HepG2 (cell line): ENCODE measurements around the gene RPL3. TPM values are rescaled to one million over a fixed set of nuclear protein-coding genes. Genes with fewer than 3 reads are reported as not detected.

Experiments
- AKAP8 ChIP-seq: sonication (generic); formaldehyde crosslinking; IDR thresholded peaks from 2 replicates; pipeline ENCODE4 v1.5.1; 2020; ENCODE audit warnings: mild to moderate bottlenecking, missing genetic modification reagents
- ATF7-NPFF ChIP-seq: sonication (generic); formaldehyde crosslinking; IDR thresholded peaks from 2 replicates; pipeline ENCODE4 v1.8.1; 2023; ENCODE audit warnings: mild to moderate bottlenecking, low read depth, missing genetic modification reagents, moderate library complexity
- CEBPB ChIP-seq: IDR thresholded peaks from 2 replicates; pipeline ENCODE4 v1.6.1; 2011; ENCODE audit warnings: low read depth, low read length, improper control_type of control experiment, borderline replicate concordance
- E2F2 ChIP-seq: sonication (generic); formaldehyde crosslinking; IDR thresholded peaks from 2 replicates; pipeline ENCODE4 v1.4.0; 2020; ENCODE audit warnings: missing genetic modification reagents, borderline replicate concordance
- FOXM1 ChIP-seq: sonication (generic); formaldehyde crosslinking; IDR thresholded peaks from 2 replicates; pipeline ENCODE4 v1.5.0; 2020; ENCODE audit warnings: missing genetic modification reagents
- FUBP1 ChIP-seq: sonication (generic); formaldehyde crosslinking; IDR thresholded peaks from 2 replicates; pipeline ENCODE4 v1.5.1; 2020; ENCODE audit warnings: missing genetic modification reagents, mild to moderate bottlenecking, borderline replicate concordance
- GATA4 ChIP-seq: sonication (generic); IDR thresholded peaks from 2 replicates; pipeline ENCODE4 v1.6.1; 2016; ENCODE audit warnings: antibody characterized with exemption, low read depth, borderline replicate concordance
- GPBP1L1 ChIP-seq: sonication (generic); formaldehyde crosslinking; IDR thresholded peaks from 2 replicates; pipeline ENCODE4 v1.5.0; 2020; ENCODE audit warnings: mild to moderate bottlenecking, missing genetic modification reagents
- MAX ChIP-seq: IDR thresholded peaks from 2 replicates; pipeline ENCODE4 v1.6.1; 2012; ENCODE audit warnings: inconsistent platforms
- MYNN ChIP-seq: sonication (generic); formaldehyde crosslinking; IDR thresholded peaks from 2 replicates; pipeline ENCODE4 v1.4.0; 2020; ENCODE audit warnings: mild to moderate bottlenecking, low read depth, missing genetic modification reagents
- NBN ChIP-seq: fragments of 450-650 bp; conservative IDR thresholded peaks from 2 replicates; pipeline ENCODE4 v1.6.1; 2017
- PAWR ChIP-seq: sonication (generic); formaldehyde crosslinking; IDR thresholded peaks from 2 replicates; pipeline ENCODE4 v1.4.0; 2020; ENCODE audit warnings: missing genetic modification reagents, mild to moderate bottlenecking, borderline replicate concordance
- RXRB ChIP-seq: IDR thresholded peaks from 2 replicates; pipeline ENCODE4 v1.6.1; 2016; ENCODE audit warnings: borderline replicate concordance, missing genetic modification reagents, missing compliant biosample characterization
- SCMH1 ChIP-seq: sonication (generic); formaldehyde crosslinking; IDR thresholded peaks from 2 replicates; pipeline ENCODE4 v1.9.0; 2021; ENCODE audit warnings: missing genetic modification reagents, mild to moderate bottlenecking, borderline replicate concordance
- SP1 ChIP-seq, 2 experiments: fragments of 450-650 bp in 1 of 2; sonication (generic) in 1 of 2; formaldehyde crosslinking in 1 of 2; IDR thresholded peaks; 2 replicates each; pipeline versions ENCODE4 v1.4.0 to v1.6.1; 2016 to 2020; ENCODE audit warnings: missing genetic modification reagents in 1 of 2
- TFDP1 ChIP-seq: IDR thresholded peaks from 2 replicates; pipeline ENCODE4 v1.6.1; 2016; ENCODE audit warnings: missing compliant biosample characterization, missing genetic modification reagents, borderline replicate concordance
- ZNF10 ChIP-seq: sonication (generic); formaldehyde crosslinking; IDR thresholded peaks from 2 replicates; pipeline ENCODE4 v1.4.0; 2020; ENCODE audit warnings: mild to moderate bottlenecking, low read depth, missing genetic modification reagents, borderline replicate concordance
- ZNF317 ChIP-seq: sonication (generic); formaldehyde crosslinking; IDR thresholded peaks from 2 replicates; pipeline ENCODE4 v1.5.0; 2020; ENCODE audit warnings: mild to moderate bottlenecking, missing genetic modification reagents
- ZNF333 ChIP-seq: sonication (generic); formaldehyde crosslinking; IDR thresholded peaks from 2 replicates; pipeline ENCODE4 v1.4.0; 2020; ENCODE audit warnings: mild to moderate bottlenecking, missing genetic modification reagents, borderline replicate concordance
- ZNF33B ChIP-seq: sonication (generic); formaldehyde crosslinking; IDR thresholded peaks from 2 replicates; pipeline ENCODE4 v1.5.1; 2020; ENCODE audit warnings: mild to moderate bottlenecking, missing genetic modification reagents
- ZNF34 ChIP-seq: sonication (generic); formaldehyde crosslinking; IDR thresholded peaks from 2 replicates; pipeline ENCODE4 v1.4.0; 2020; ENCODE audit warnings: mild to moderate bottlenecking, missing genetic modification reagents, borderline replicate concordance
- ZNF383 ChIP-seq: sonication (generic); formaldehyde crosslinking; IDR thresholded peaks from 2 replicates; pipeline ENCODE4 v1.4.0; 2020; ENCODE audit warnings: missing genetic modification reagents, mild to moderate bottlenecking, borderline replicate concordance
- ZNF781 ChIP-seq: sonication (generic); formaldehyde crosslinking; IDR thresholded peaks from 2 replicates; pipeline ENCODE4 v1.5.1; 2020; ENCODE audit warnings: borderline replicate concordance, mild to moderate bottlenecking, missing genetic modification reagents; ENCODE audit errors: not compliant biosample characterization
- ZNF879 ChIP-seq: sonication (generic); formaldehyde crosslinking; IDR thresholded peaks from 2 replicates; pipeline ENCODE4 v1.8.1; 2023; ENCODE audit warnings: missing genetic modification reagents
- polyA plus RNA-seq, 8 experiments: library from polyadenylated mRNA; depleted of rRNA in 3 of 8; stranded (reverse) in 7 of 8; unstranded in 1 of 8; fragments of >200 nt; fragmentation: Illumina TruSeq in 4 of 8; extraction: Trizol in 4 of 8; gene quantifications; 2 replicates each; pipeline versions ENCODE4 v1.2.1 to v1.2.3, GENCODE V29; 2011 to 2016; ENCODE audit warnings: low read depth in 4 of 8, missing spikeins in 1 of 8, mixed read lengths in 1 of 8; ENCODE audit not compliant: insufficient read depth in 1 of 8
- total RNA-seq, 5 experiments: library from RNA; depleted of rRNA; stranded (reverse); fragments of >200 nt; fragmentation: Illumina TruSeq; extraction: Trizol; gene quantifications; 2 replicates each; pipeline ENCODE4 v1.2.3, GENCODE V29; 2016; ENCODE audit warnings: low read depth in 1 of 5

Gene RPL3
- total and polyA plus RNA-seq, 2 of the 13 experiments (the other 11 are each of a cell fraction or from before 2014, with no cell fraction given) = 1,051 to 3,279 TPM

- TF ChIP-seq RXRB (CRISPR knock-in tag) (peak; percentile 68; the same call in 1 of the 2 replicates), ZNF33B (CRISPR knock-in tag) (no peak), ZNF879 (CRISPR knock-in tag) (no peak), ZNF10 (CRISPR knock-in tag) (no peak), ZNF383 (CRISPR knock-in tag) (no peak), ZNF34 (CRISPR knock-in tag) (no peak), PAWR (CRISPR knock-in tag) (no peak), MAX (peak; percentile 25; the same call in 1 of the 2 replicates), AKAP8 (CRISPR knock-in tag) (no peak), TFDP1 (0 out of 2 replicates have a peak, but pooled peaks have one; percentile 11), SP1 (IDR thresholded peaks at IDR 0.05) (no peak), SP1 (CRISPR knock-in tag; IDR thresholded peaks at IDR 0.05) (no peak), MYNN (CRISPR knock-in tag) (no peak), ATF7-NPFF (CRISPR knock-in tag) (no peak), ZNF333 (CRISPR knock-in tag) (no peak), ZNF317 (CRISPR knock-in tag) (no peak), ZNF781 (CRISPR knock-in tag) (no peak), FOXM1 (CRISPR knock-in tag) (no peak), CEBPB (peak; percentile 42; the same call in 1 of the 2 replicates), NBN (no peak), GATA4 (no peak), GPBP1L1 (CRISPR knock-in tag) (no peak), FUBP1 (CRISPR knock-in tag) (no peak), SCMH1 (no peak), E2F2 (CRISPR knock-in tag) (no peak)
These were observed 15.3 kb downstream of the RPL3 start (continued) for GRCh38 chr22:39303892-39304671.
